Measurements from ENCODE around the gene LEKR1. TPM values are rescaled to one million over a fixed set of nuclear protein-coding genes. Genes with fewer than 3 reads are reported as not detected.

The LEKR1 gene
- total RNA-seq, 1 donor from 2014 or later: not detected

DNA sequence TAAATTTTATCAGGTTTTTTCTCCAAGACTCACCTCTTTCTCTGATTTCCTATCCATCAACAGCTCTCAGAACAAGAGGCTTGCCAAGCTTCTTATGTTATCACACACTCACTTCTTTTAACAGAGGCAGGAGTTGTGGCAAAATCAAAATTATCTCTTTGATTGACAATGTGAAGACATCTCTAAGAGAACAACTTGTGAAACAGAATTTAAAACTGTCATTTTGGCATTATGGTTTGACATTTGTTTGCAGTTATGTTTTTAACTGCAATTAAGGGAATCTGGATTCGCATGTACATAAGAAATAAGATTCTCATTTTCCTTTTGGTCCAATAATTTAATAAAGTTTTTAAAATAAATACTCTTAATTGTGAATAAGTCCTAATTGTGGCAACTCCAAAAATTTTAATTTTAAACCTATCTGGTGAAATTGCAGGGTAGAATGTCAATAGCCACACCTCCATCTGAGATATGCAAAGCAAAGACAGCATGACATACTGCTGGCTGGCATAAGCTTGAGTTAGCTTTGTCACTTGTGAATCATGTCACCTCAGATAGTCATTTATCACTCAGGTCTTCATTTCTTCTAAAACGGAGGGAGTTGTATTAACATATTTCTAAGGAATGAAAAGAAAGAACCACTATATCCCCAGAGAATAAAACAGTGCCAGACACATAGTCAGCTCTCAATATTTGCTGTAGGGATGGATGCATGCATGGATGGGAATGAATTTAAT, 175.2 kb downstream of the LEKR1 start:
- intact Hi-C loops (cut with DNase I): no loop called here
- Histone ChIP-seq H3K27ac (no peak overlapping the region), H3K9me3 (no peaks in the 10 kb centered on the region), H3K4me1 (no peaks in the 10 kb centered on the region), H3K27me3 (no peaks in the 10 kb centered on the region), H3K4me3 (no peak overlapping the region), H3K36me3 (no peaks in the 10 kb centered on the region)
- no peak for TF ChIP-seq CTCF (IDR thresholded peaks at IDR 0.05)
- no peak for DNase-seq (ENCODE audit: low spot score in 2 of 2)

- H3K36me3 ChIP-seq: no peaks in the 10 kb centered on the region
- DNase-seq (ENCODE audit: low spot score in 2 of 2): no peak
- H3K9me3 ChIP-seq: no peaks in the 10 kb centered on the region
- no peak overlapping the region for H3K4me3 ChIP-seq
- intact Hi-C loops (cut with DNase I): no loop called here
- TF ChIP-seq CTCF (IDR thresholded peaks at IDR 0.05): no peak
- no peak overlapping the region for H3K27ac ChIP-seq
- no peaks in the 10 kb centered on the region for H3K4me1 ChIP-seq
- H3K27me3 ChIP-seq: no peaks in the 10 kb centered on the region
Observed at GRCh38 chr3:157021679-157022078, 195.5 kb downstream of the LEKR1 start.

DNA sequence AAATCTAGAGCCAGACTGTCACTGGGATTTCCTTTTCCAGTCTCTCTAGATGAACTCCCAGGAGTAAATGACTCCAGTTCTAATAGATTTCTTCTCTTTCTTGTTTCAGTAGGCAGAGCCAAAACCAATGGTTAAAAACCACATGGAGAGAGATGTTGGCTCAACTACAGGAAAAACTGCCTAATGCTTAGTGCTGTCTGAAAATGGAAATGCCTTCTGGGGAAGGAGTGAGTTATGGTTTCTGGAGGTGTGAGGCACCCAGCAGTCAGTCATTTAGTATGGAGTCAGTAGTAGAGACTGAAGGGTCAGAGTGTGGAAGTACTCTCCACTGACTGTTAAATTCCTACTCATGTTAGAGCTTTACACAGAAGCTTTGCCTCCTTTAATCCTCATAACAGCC, 197.1 kb downstream of the LEKR1 start:
- no peaks in the 10 kb centered on the region for H3K36me3 ChIP-seq
- TF ChIP-seq CTCF (IDR thresholded peaks at IDR 0.05): no peak
- intact Hi-C loops (cut with DNase I): no loop called here
- no peak for DNase-seq (ENCODE audit: low spot score in 2 of 2)
- H3K4me3 ChIP-seq: no peak overlapping the region
- H3K27me3 ChIP-seq: no peaks in the 10 kb centered on the region
- no peaks in the 10 kb centered on the region for H3K9me3 ChIP-seq
- no peaks in the 10 kb centered on the region for H3K4me1 ChIP-seq
- no peak overlapping the region for H3K27ac ChIP-seq

GRCh38 chr3:157026091-157026490, 199.9 kb downstream of the LEKR1 start:
- Histone ChIP-seq H3K4me3 (no peak overlapping the region), H3K27me3 (no peaks in the 10 kb centered on the region), H3K27ac (no peak overlapping the region), H3K4me1 (no peaks in the 10 kb centered on the region), H3K36me3 (no peaks in the 10 kb centered on the region), H3K9me3 (no peaks in the 10 kb centered on the region)
- intact Hi-C loops (cut with DNase I): no loop called here
- no peak for DNase-seq (ENCODE audit: low spot score in 2 of 2)
- TF ChIP-seq CTCF (IDR thresholded peaks at IDR 0.05): no peak

- Histone ChIP-seq H3K9me3 (no peaks in the 10 kb centered on the region), H3K4me1 (no peaks in the 10 kb centered on the region), H3K36me3 (no peaks in the 10 kb centered on the region), H3K27me3 (no peaks in the 10 kb centered on the region), H3K4me3 (no peak overlapping the region), H3K27ac (no peak overlapping the region)
- DNase-seq (ENCODE audit: low spot score in 2 of 2): no peak
- intact Hi-C loops (cut with DNase I): no loop called here
- no peak for TF ChIP-seq CTCF (IDR thresholded peaks at IDR 0.05)
Observed at GRCh38 chr3:157027861-157028745, 201.9 kb downstream of the LEKR1 start.
